Activated naive CD4-positive, alpha-beta T cell treated with anti-CD3 and anti-CD28 coated beads, Interleukin-2, amount 50 U/mL, for 24 hours (primary cell): Measurements from ENCODE around the gene UBE4A.

Experiments used
- H3K27ac Mint-ChIP-seq: one replicate; pipeline ENCODE4 v1.8.0; 2021; ENCODE audit warnings: mild to moderate bottlenecking, mixed read lengths
- H3K27me3 Mint-ChIP-seq: one replicate; pipeline ENCODE4 v1.8.0; 2021; ENCODE audit warnings: mixed read lengths
- H3K36me3 Mint-ChIP-seq: one replicate; pipeline ENCODE4 v1.8.0; 2021; ENCODE audit warnings: mixed read lengths
- H3K4me1 Mint-ChIP-seq: one replicate; pipeline ENCODE4 v1.8.0; 2021; ENCODE audit warnings: mixed read lengths
- H3K4me3 Mint-ChIP-seq: one replicate; pipeline ENCODE4 v1.8.0; 2021; ENCODE audit warnings: mild to moderate bottlenecking, mixed read lengths
- H3K9me3 Mint-ChIP-seq: one replicate; pipeline ENCODE4 v1.8.0; 2021; ENCODE audit warnings: mixed read lengths

The UBE4A gene

GRCh38 chr11:118328745-118329144 lies 30.7 kb upstream of the UBE4A start:
- Mint-ChIP-seq H3K36me3 (peaks cover 11% of the 10 kb centered on the region), H3K27ac (peak overlapping the region; percentile 95), H3K27me3 (no peaks in the 10 kb centered on the region), H3K9me3 (no peaks in the 10 kb centered on the region), H3K4me3 (no peak overlapping the region), H3K4me1 (peaks cover 43% of the 10 kb centered on the region)

GRCh38 chr11:118334745-118335144 lies 24.7 kb upstream of the UBE4A start:
- Mint-ChIP-seq H3K4me1 (peaks cover 52% of the 10 kb centered on the region), H3K27me3 (no peaks in the 10 kb centered on the region), H3K27ac (peak overlapping the region; percentile 97), H3K9me3 (no peaks in the 10 kb centered on the region), H3K4me3 (peak overlapping the region; percentile 73), H3K36me3 (peaks cover 15% of the 10 kb centered on the region)

- Mint-ChIP-seq H3K27ac (peak overlapping the region; percentile 97), H3K36me3 (peaks cover 27% of the 10 kb centered on the region), H3K4me1 (peaks cover 61% of the 10 kb centered on the region), H3K27me3 (no peaks in the 10 kb centered on the region), H3K9me3 (no peaks in the 10 kb centered on the region), H3K4me3 (peak overlapping the region; percentile 92)
These were observed 20.8 kb upstream of the UBE4A start for GRCh38 chr11:118338637-118339061.

- Mint-ChIP-seq H3K27ac (peak overlapping the region; percentile 97), H3K4me3 (peak overlapping the region; percentile 92), H3K36me3 (peaks cover 27% of the 10 kb centered on the region), H3K27me3 (no peaks in the 10 kb centered on the region), H3K9me3 (no peaks in the 10 kb centered on the region), H3K4me1 (peaks cover 58% of the 10 kb centered on the region)
These were observed 20.0 kb upstream of the UBE4A start for GRCh38 chr11:118339281-118339961.

- Mint-ChIP-seq H3K4me1 (peaks cover 58% of the 10 kb centered on the region), H3K27me3 (no peaks in the 10 kb centered on the region), H3K27ac (peak overlapping the region; percentile 97), H3K4me3 (peak overlapping the region; percentile 92), H3K36me3 (peaks cover 29% of the 10 kb centered on the region), H3K9me3 (no peaks in the 10 kb centered on the region)
These were observed 19.0 kb upstream of the UBE4A start for GRCh38 chr11:118340449-118340848.

GRCh38 chr11:118341261-118341660 lies 18.1 kb upstream of the UBE4A start:
- Mint-ChIP-seq H3K4me1 (peaks cover 60% of the 10 kb centered on the region), H3K9me3 (no peaks in the 10 kb centered on the region), H3K4me3 (peak overlapping the region; percentile 92), H3K36me3 (peaks cover 32% of the 10 kb centered on the region), H3K27ac (peak overlapping the region; percentile 97), H3K27me3 (no peaks in the 10 kb centered on the region)

- Mint-ChIP-seq H3K27ac (peak overlapping the region; percentile 97), H3K4me3 (peak overlapping the region; percentile 92), H3K4me1 (peaks cover 60% of the 10 kb centered on the region), H3K9me3 (no peaks in the 10 kb centered on the region), H3K36me3 (peaks cover 30% of the 10 kb centered on the region), H3K27me3 (no peaks in the 10 kb centered on the region)
These were observed 17.4 kb upstream of the UBE4A start for GRCh38 chr11:118341815-118342489.

- Mint-ChIP-seq H3K27me3 (no peaks in the 10 kb centered on the region), H3K27ac (peak within 1 kb of the TSS; percentile 97), H3K4me1 (peaks cover 66% of the 10 kb centered on the region), H3K36me3 (peaks cover 31% of the 10 kb centered on the region), H3K9me3 (no peaks in the 10 kb centered on the region), H3K4me3 (peak within 1 kb of the TSS; percentile 92)
These were observed 16.8 kb upstream of the UBE4A start, which contains the start of gene CD3D for GRCh38 chr11:118342503-118343161. Gene CD3D (minus strand): TSS chr11:118342705. CDS start chr11:118342607, 98 bp downstream.

- H3K9me3 Mint-ChIP-seq, result no peaks in the 10 kb centered on the region
- H3K27ac Mint-ChIP-seq, result peak overlapping the region; percentile 97
- H3K36me3 Mint-ChIP-seq, result peaks cover 31% of the 10 kb centered on the region
- H3K4me3 Mint-ChIP-seq, result peak overlapping the region; percentile 92
- no peaks in the 10 kb centered on the region for H3K27me3 Mint-ChIP-seq
- H3K4me1 Mint-ChIP-seq, result peaks cover 66% of the 10 kb centered on the region
These were observed 16.2 kb upstream of the UBE4A start for GRCh38 chr11:118343248-118343647.

- Mint-ChIP-seq H3K4me3 (peak within 1 kb of the TSS; percentile 92), H3K36me3 (peaks cover 26% of the 10 kb centered on the region), H3K27ac (peak within 1 kb of the TSS; percentile 97), H3K4me1 (peaks cover 68% of the 10 kb centered on the region), H3K9me3 (no peaks in the 10 kb centered on the region), H3K27me3 (no peaks in the 10 kb centered on the region)
These were observed 15.4 kb upstream of the UBE4A start, which contains the start of gene CD3G for GRCh38 chr11:118343981-118344515. Gene CD3G (plus strand): TSS chr11:118344344. CDS start chr11:118344424, 80 bp downstream.

- peaks cover 68% of the 10 kb centered on the region for H3K4me1 Mint-ChIP-seq
- H3K9me3 Mint-ChIP-seq, result no peaks in the 10 kb centered on the region
- peak overlapping the region; percentile 3 for H3K4me3 Mint-ChIP-seq
- H3K27me3 Mint-ChIP-seq, result no peaks in the 10 kb centered on the region
- peak overlapping the region; percentile 92 for H3K27ac Mint-ChIP-seq
- peaks cover 15% of the 10 kb centered on the region for H3K36me3 Mint-ChIP-seq
These were observed 9.9 kb upstream of the UBE4A start for GRCh38 chr11:118349475-118349874.

GRCh38 chr11:118353084-118353710 lies 6.2 kb upstream of the UBE4A start:
- H3K9me3 Mint-ChIP-seq, result no peaks in the 10 kb centered on the region
- H3K36me3 Mint-ChIP-seq, result peaks cover 7% of the 10 kb centered on the region
- H3K4me1 Mint-ChIP-seq, result peaks cover 39% of the 10 kb centered on the region
- peak overlapping the region; percentile 76 for H3K27ac Mint-ChIP-seq
- no peaks in the 10 kb centered on the region for H3K27me3 Mint-ChIP-seq
- no peak overlapping the region for H3K4me3 Mint-ChIP-seq

GRCh38 chr11:118358071-118358470 lies 1.3 kb upstream of the UBE4A start:
- no peaks in the 10 kb centered on the region for H3K27me3 Mint-ChIP-seq
- H3K4me1 Mint-ChIP-seq, result peaks cover 52% of the 10 kb centered on the region
- no peaks in the 10 kb centered on the region for H3K9me3 Mint-ChIP-seq
- no peak overlapping the region for H3K4me3 Mint-ChIP-seq
- peaks cover 4% of the 10 kb centered on the region for H3K36me3 Mint-ChIP-seq
- H3K27ac Mint-ChIP-seq, result peak overlapping the region; percentile 89

GRCh38 chr11:118364956-118365615 lies 5.7 kb downstream of the UBE4A start:
- Mint-ChIP-seq H3K4me1 (peaks cover 47% of the 10 kb centered on the region), H3K27me3 (no peaks in the 10 kb centered on the region), H3K36me3 (peaks cover 13% of the 10 kb centered on the region), H3K4me3 (no peak overlapping the region), H3K27ac (peak overlapping the region; percentile 17), H3K9me3 (no peaks in the 10 kb centered on the region)

GRCh38 chr11:118366287-118366686 lies 6.9 kb downstream of the UBE4A start:
- Mint-ChIP-seq H3K4me3 (no peak overlapping the region), H3K4me1 (peaks cover 38% of the 10 kb centered on the region), H3K9me3 (no peaks in the 10 kb centered on the region), H3K27me3 (no peaks in the 10 kb centered on the region), H3K36me3 (peaks cover 15% of the 10 kb centered on the region), H3K27ac (no peak overlapping the region)
